ENCODE measurements around the gene AP2B1.

The AP2B1 gene

DNA sequence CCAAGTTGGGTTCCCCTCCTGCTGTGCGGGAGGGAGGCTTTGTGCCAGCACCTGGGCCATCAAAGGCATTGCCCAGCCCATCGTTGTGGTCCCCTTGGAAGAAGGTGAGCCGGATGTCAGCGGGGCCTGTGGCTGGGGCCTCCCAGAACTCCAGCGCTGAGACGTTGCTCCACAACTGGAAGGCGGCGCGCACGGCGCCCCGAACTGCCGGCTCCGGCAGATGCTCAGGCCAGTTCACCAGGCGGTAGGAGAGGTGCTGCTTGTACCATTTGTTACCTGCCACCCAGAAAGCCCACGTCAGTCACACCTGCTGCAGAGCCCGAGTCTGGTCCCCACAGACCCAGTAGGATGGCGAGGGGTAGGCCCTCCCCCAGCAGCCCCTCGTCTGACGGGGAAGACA, 186.0 kb downstream of the AP2B1 start:
- Histone ChIP-seq H3K27ac (ENCODE audit: low read length) (no peak overlapping the region), H3K9me3 (ENCODE audit: insufficient read depth, low read depth, low read length) (no peaks in the 10 kb centered on the region), H3K36me3 (ENCODE audit: insufficient read depth, low read depth, low read length) (no peaks in the 10 kb centered on the region), H3K27me3 (ENCODE audit: insufficient read depth, low read length) (no peaks in the 10 kb centered on the region), H3K4me1 (ENCODE audit: insufficient read depth, low read length) (no peaks in the 10 kb centered on the region; the same call in 1 of the 2 replicates), H3K9ac (ENCODE audit: low read depth, low read length) (no peak overlapping the region), H3K4me3 (ENCODE audit: low read length) (no peak overlapping the region)

DNA sequence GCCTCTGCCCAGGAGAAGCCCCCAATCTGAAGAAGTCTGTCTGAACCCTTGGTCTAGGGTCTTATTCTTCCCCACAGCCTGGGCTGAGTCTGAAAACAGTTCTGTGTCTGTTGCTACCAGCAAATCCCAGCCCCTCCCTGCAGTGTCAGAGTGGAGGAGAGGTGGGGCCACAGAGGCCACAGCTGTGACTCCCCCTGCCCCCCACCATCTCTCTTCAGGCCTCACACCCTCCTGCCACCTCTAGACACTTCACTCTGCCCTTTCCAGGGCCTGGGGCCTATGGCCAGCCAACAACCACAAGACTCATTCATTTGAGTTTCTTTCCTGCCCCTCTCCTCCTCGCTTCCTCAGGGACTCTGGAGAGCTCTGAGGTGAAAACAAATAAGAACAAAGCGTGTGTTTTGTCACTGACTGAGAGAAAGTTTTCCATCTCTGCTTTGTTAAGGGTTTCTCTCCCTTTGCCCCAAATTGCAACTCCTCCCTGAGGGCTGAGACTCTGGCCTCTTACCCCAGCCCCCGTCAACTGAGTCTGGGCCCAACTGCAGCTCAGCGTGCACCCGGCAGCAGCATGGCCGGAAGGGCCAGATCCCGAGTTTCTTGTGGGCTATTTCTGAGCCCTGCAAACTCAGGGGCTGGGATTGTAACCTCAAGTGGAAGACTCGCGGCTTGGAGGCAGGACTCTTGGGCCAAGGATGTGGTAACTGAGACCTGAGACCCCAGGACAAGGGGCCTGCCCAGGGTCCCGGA, 186.7 kb downstream of the AP2B1 start:
- Histone ChIP-seq H3K9me3 (ENCODE audit: insufficient read depth, low read depth, low read length) (no peaks in the 10 kb centered on the region), H3K27ac (ENCODE audit: low read length) (no peak overlapping the region), H3K4me1 (ENCODE audit: insufficient read depth, low read length) (no peaks in the 10 kb centered on the region; the same call in 1 of the 2 replicates), H3K36me3 (ENCODE audit: insufficient read depth, low read depth, low read length) (no peaks in the 10 kb centered on the region), H3K4me3 (ENCODE audit: low read length) (no peak overlapping the region), H3K27me3 (ENCODE audit: insufficient read depth, low read length) (no peaks in the 10 kb centered on the region), H3K9ac (ENCODE audit: low read depth, low read length) (no peak overlapping the region)

DNA sequence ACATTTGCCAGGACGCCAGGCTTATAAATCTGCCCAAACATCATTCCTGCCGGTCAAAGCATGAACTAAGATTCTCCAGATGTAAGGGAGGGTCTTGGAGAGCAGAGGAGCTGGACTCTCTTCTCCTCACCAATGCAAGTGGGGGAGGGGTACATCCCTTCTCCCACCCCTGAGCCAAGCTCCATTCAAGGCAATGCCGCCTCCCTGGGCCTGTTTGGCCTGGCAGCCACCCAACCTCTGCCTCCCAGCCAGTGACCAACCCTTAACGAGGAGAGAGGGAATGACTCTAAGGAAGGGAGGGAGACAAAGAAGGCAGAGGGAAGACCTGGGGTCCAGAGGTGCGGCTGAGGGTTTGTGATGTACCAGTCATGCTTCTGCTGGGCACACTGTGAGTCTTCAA, 187.4 kb downstream of the AP2B1 start:
- no peak overlapping the region for H3K4me3 ChIP-seq (ENCODE audit: low read length)
- H3K27me3 ChIP-seq (ENCODE audit: insufficient read depth, low read length), result no peaks in the 10 kb centered on the region
- no peak overlapping the region for H3K9ac ChIP-seq (ENCODE audit: low read depth, low read length)
- H3K4me1 ChIP-seq (ENCODE audit: insufficient read depth, low read length), result no peaks in the 10 kb centered on the region; the same call in 1 of the 2 replicates
- H3K36me3 ChIP-seq (ENCODE audit: insufficient read depth, low read depth, low read length), result no peaks in the 10 kb centered on the region
- no peak overlapping the region for H3K27ac ChIP-seq (ENCODE audit: low read length)
- H3K9me3 ChIP-seq (ENCODE audit: insufficient read depth, low read depth, low read length), result no peaks in the 10 kb centered on the region

DNA sequence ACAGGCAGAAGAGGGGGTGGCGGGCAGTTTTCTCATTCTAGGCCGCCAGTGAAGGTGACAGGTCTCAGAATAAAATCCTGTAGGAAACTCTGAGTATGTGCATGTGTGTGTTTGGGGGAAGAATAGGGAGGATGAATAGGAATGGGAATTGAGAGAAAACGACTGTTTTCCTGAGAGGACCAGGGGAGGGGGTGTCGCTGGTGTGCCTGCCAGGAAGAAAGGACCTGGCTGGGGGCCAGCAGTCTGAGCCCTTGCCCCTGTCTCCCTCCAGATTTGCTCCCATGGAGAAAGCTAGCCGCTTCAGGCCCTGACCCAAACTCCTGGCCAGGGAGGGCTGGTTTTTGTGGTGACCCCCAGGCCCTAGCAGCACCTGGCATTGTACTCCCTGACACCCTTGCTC, 187.9 kb downstream of the AP2B1 start:
- Histone ChIP-seq H3K36me3 (ENCODE audit: insufficient read depth, low read depth, low read length) (no peaks in the 10 kb centered on the region), H3K9me3 (ENCODE audit: insufficient read depth, low read depth, low read length) (no peaks in the 10 kb centered on the region), H3K27ac (ENCODE audit: low read length) (no peak overlapping the region), H3K27me3 (ENCODE audit: insufficient read depth, low read length) (no peaks in the 10 kb centered on the region), H3K4me3 (ENCODE audit: low read length) (no peak overlapping the region), H3K9ac (ENCODE audit: low read depth, low read length) (no peak overlapping the region), H3K4me1 (ENCODE audit: insufficient read depth, low read length) (no peaks in the 10 kb centered on the region; the same call in 1 of the 2 replicates)

DNA sequence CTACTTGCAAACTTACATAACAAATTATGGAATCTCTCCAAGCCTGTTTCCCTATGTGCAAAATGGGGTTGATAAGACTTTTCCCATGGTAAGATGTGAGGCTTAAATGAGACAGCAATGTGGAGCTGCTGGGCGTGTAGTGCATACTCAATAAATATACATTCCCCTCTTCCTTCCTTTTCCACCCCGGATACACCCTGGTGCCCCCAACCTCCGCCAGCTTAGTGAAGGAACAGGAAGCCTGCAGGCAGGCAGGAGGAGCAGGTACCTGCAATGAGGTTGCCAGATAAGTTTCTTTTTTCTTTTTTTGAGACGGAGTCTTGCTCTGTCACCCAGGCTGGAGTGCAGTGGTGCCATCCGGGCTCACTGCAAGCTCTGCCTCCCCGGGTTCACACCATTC, 188.5 kb downstream of the AP2B1 start:
- no peak overlapping the region for H3K9ac ChIP-seq (ENCODE audit: low read depth, low read length)
- H3K27me3 ChIP-seq (ENCODE audit: insufficient read depth, low read length), result no peaks in the 10 kb centered on the region
- H3K36me3 ChIP-seq (ENCODE audit: insufficient read depth, low read depth, low read length), result no peaks in the 10 kb centered on the region
- H3K4me3 ChIP-seq (ENCODE audit: low read length), result no peak overlapping the region
- H3K27ac ChIP-seq (ENCODE audit: low read length), result no peak overlapping the region
- no peaks in the 10 kb centered on the region for H3K9me3 ChIP-seq (ENCODE audit: insufficient read depth, low read depth, low read length)
- H3K4me1 ChIP-seq (ENCODE audit: insufficient read depth, low read length), result no peaks in the 10 kb centered on the region; the same call in 1 of the 2 replicates

Data from iPS-20b (cell line).